HepG2 (cell line): ENCODE data around the gene CMC1. TPM values are rescaled to one million over a fixed set of nuclear protein-coding genes. Genes with fewer than 3 reads are reported as not detected.
A peak's percentile ranks its signal among the peaks of the same experiment; 100 is the strongest.

Experiments
- BRCA1 ChIP-seq: sonication (generic); formaldehyde crosslinking; IDR thresholded peaks from 2 replicates; pipeline ENCODE4 v1.4.0; 2020; ENCODE audit warnings: missing genetic modification reagents
- DPF2 ChIP-seq: sonication (generic); formaldehyde crosslinking; IDR thresholded peaks from 2 replicates; pipeline ENCODE4 v1.4.0; 2020; ENCODE audit warnings: mild to moderate bottlenecking, low read depth, missing genetic modification reagents, borderline replicate concordance
- KDM5A ChIP-seq: fragments of 200-600 bp; sonication (generic); IDR thresholded peaks from 2 replicates; pipeline ENCODE4 v1.7.0; 2018; ENCODE audit warnings: antibody characterized with exemption, mild to moderate bottlenecking, low read length, borderline replicate concordance
- POLR2AphosphoS2 ChIP-seq: IDR thresholded peaks from 2 replicates; pipeline ENCODE4 v1.6.1; 2011; ENCODE audit warnings: low read depth, low read length, improper control_type of control experiment
- SAP130 ChIP-seq: IDR thresholded peaks from 2 replicates; pipeline ENCODE4 v1.6.1; 2016; ENCODE audit warnings: low read depth
- polyA plus RNA-seq, 8 experiments: library from polyadenylated mRNA; depleted of rRNA in 3 of 8; stranded (reverse) in 7 of 8; unstranded in 1 of 8; fragments of >200 nt; fragmentation: Illumina TruSeq in 4 of 8; extraction: Trizol in 4 of 8; gene quantifications; 2 replicates each; pipeline versions ENCODE4 v1.2.1 to v1.2.3, GENCODE V29; 2011 to 2016; ENCODE audit warnings: low read depth in 4 of 8, missing spikeins in 1 of 8, mixed read lengths in 1 of 8; ENCODE audit not compliant: insufficient read depth in 1 of 8
- total RNA-seq, 5 experiments: library from RNA; depleted of rRNA; stranded (reverse); fragments of >200 nt; fragmentation: Illumina TruSeq; extraction: Trizol; gene quantifications; 2 replicates each; pipeline ENCODE4 v1.2.3, GENCODE V29; 2016; ENCODE audit warnings: low read depth in 1 of 5
- TF ChIP-seq, protein P1 (sequence below): sonication (generic); formaldehyde crosslinking; IDR thresholded peaks from 2 replicates; pipeline ENCODE4 v1.4.0; 2020; ENCODE audit warnings: missing genetic modification reagents, borderline replicate concordance

Gene CMC1
- total and polyA plus RNA-seq, 2 of the 13 experiments (the other 11 are each of a cell fraction or from before 2014, with no cell fraction given): 22.1 to 29.5 TPM

DNA sequence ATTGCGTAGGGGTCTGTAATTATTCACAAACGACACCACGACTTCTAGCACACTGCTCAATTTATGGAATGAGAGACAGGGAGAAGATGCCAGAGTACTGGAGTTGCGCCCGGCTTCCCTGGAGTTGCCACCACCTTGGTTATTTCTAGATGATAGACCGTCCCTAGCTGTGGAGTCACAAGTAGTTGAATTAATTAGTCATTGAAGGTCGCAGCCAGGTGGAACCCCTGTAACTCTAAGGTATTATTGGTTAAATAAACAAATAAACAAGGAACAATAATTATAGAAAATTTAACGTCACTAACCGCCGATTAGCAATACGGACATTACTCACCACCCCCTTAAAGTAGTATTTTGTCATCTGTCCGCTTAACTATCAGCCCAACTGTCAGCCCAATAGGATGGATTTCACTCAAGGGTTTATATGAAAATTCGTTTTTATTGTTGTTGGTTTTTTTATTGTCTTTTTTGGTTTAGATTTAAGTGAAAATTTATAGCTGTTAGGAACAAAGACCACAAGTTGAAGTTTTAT lies 108.1 kb downstream of the CMC1 start (continued):
- TF ChIP-seq KDM5A (0 out of 2 replicates have a peak, but pooled peaks have one; percentile 3), SAP130 (CRISPR knock-in tag) (no peak), POLR2AphosphoS2 (no peak), DPF2 (CRISPR knock-in tag) (no peak), BRCA1 (CRISPR knock-in tag) (no peak)
- TF ChIP-seq, protein P1, sequence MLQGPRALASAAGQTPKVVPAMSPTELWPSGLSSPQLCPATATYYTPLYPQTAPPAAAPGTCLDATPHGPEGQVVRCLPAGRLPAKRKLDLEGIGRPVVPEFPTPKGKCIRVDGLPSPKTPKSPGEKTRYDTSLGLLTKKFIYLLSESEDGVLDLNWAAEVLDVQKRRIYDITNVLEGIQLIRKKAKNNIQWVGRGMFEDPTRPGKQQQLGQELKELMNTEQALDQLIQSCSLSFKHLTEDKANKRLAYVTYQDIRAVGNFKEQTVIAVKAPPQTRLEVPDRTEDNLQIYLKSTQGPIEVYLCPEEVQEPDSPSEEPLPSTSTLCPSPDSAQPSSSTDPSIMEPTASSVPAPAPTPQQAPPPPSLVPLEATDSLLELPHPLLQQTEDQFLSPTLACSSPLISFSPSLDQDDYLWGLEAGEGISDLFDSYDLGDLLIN (CRISPR knock-in tag): no peak

Other genes with a start within 250 kb of the CMC1 start
- gene ZCWPW2, start 107.1 kb downstream of the CMC1 start, total RNA-seq (2016; rRNA removed; fragmentation: Illumina TruSeq; extraction: Trizol): 0.46 and 0.53 TPM in 2 replicates
- 0.14 and 0.17 TPM in 2 replicates for gene ZCWPW2, start 107.1 kb downstream of the CMC1 start, polyA plus RNA-seq (2011; rRNA removed)
- gene AZI2, start 107.2 kb downstream of the CMC1 start, total RNA-seq (2016; rRNA removed; fragmentation: Illumina TruSeq; extraction: Trizol): 43.7 and 48.4 TPM in 2 replicates
- 38.2 and 49.8 TPM in 2 replicates for gene AZI2, start 107.2 kb downstream of the CMC1 start, polyA plus RNA-seq (2011; rRNA removed)